ENCODE data around the gene SLC17A2.
A peak's percentile ranks its signal among the peaks of the same experiment; 100 is the strongest.

The SLC17A2 gene

GRCh38 chr6:25919657-25920056, 10.8 kb downstream of the SLC17A2 start:
- DNase-seq (ENCODE audit: low read depth), result no peak

GRCh38 chr6:25918083-25918683, 12.3 kb downstream of the SLC17A2 start:
- peak; percentile 7 for DNase-seq (ENCODE audit: low read depth)

- no peak for DNase-seq (ENCODE audit: low read depth)
Observed at GRCh38 chr6:25916789-25917490, 13.6 kb downstream of the SLC17A2 start.

- DNase-seq (ENCODE audit: low read depth), result no peak
Observed at GRCh38 chr6:25916330-25916729, 14.2 kb downstream of the SLC17A2 start.

- no peak for DNase-seq (ENCODE audit: low read depth)
Observed at GRCh38 chr6:25913741-25914140, 16.8 kb downstream of the SLC17A2 start.

- DNase-seq (ENCODE audit: low read depth), result no peak
Observed at GRCh38 chr6:25911351-25911750, 19.1 kb downstream of the SLC17A2 start.

GRCh38 chr6:25907475-25908014, 22.9 kb downstream of the SLC17A2 start:
- DNase-seq (ENCODE audit: low read depth), result no peak

- DNase-seq (ENCODE audit: low read depth), result no peak
Observed at GRCh38 chr6:25903467-25904099, 26.9 kb downstream of the SLC17A2 start.

- DNase-seq (ENCODE audit: low read depth), result no peak
Observed at GRCh38 chr6:25902071-25902470, 28.4 kb downstream of the SLC17A2 start.

GRCh38 chr6:25900843-25901242, 29.6 kb downstream of the SLC17A2 start:
- DNase-seq (ENCODE audit: low read depth), result no peak

GRCh38 chr6:25899580-25900408, 30.7 kb downstream of the SLC17A2 start:
- no peak for DNase-seq (ENCODE audit: low read depth)

- no peak for DNase-seq (ENCODE audit: low read depth)
Observed at GRCh38 chr6:25899123-25899522, 31.4 kb downstream of the SLC17A2 start.

GRCh38 chr6:25898289-25898977, 32.1 kb downstream of the SLC17A2 start:
- no peak for DNase-seq (ENCODE audit: low read depth)

- DNase-seq (ENCODE audit: low read depth), result no peak
Observed at GRCh38 chr6:25896252-25896651, 34.2 kb downstream of the SLC17A2 start.

GRCh38 chr6:25895771-25896170, 34.7 kb downstream of the SLC17A2 start:
- DNase-seq (ENCODE audit: low read depth), result no peak

GRCh38 chr6:25893778-25894177, 36.7 kb downstream of the SLC17A2 start:
- no peak for DNase-seq (ENCODE audit: low read depth)

GRCh38 chr6:25892877-25893276, 37.6 kb downstream of the SLC17A2 start:
- DNase-seq (ENCODE audit: low read depth), result no peak

GRCh38 chr6:25889877-25890853, 40.3 kb downstream of the SLC17A2 start:
- no peak for DNase-seq (ENCODE audit: low read depth)

GRCh38 chr6:25888626-25889025, 41.9 kb downstream of the SLC17A2 start:
- DNase-seq (ENCODE audit: low read depth), result no peak

GRCh38 chr6:25886066-25886465, 44.4 kb downstream of the SLC17A2 start:
- no peak for DNase-seq (ENCODE audit: low read depth)

All from activated T-cell treated with anti-CD3 and anti-CD28 coated beads for 24 hours (primary cell).